ENCODE data around the gene CUL5.
"Not testable (repeated sequence)": the region's sequence is repeated elsewhere in the genome, so short reads cannot be mapped to it uniquely, and the experiment has no call there.

Gene CUL5

DNA sequence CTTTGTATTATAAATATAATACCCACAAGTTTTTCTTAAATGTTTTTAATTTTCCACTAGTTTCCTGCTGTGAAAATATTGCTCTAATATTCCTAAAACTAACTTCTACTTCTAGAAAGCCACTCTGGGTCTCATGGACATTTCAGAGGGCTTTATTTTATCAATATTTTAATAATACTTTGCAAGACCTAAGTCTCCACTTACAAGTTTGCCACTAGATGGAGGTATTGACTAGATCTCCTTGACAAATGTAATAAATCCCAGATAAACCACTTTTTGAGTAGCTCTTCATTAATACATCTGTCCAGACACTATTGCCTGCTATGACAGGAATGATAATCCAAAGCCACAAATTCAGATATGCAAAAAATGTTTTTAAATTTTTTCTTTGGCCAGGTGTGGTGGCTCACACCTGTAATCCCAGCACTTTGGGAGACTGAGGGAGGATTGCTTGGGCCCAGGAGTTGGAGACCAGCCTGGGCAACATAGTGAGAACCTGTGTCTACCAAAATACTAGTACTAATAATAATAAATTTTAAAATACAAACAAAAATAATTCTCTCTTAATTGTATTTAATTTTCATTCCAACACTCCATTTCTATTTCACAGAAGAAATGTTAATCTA is 109.2 kb downstream of the CUL5 start:
- DNase-seq = no peak

DNA sequence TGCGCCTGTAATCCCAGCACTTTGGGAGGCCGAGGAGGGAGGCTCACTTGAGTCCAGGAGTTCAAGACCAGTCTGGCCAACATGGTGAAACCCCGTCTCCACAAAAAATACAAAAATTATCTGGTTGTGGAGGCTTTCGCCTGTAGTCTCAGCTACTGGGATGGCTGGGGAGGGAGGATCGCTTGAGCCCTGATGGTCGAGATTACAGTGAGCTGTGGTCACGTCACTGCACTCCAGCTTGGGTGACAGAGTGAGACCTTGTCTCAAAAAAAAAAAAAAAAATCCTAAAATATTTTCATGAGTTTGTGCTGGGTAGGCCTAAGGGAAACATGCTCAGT is 112.2 kb downstream of the CUL5 start:
- DNase-seq = peak; percentile 3

DNA sequence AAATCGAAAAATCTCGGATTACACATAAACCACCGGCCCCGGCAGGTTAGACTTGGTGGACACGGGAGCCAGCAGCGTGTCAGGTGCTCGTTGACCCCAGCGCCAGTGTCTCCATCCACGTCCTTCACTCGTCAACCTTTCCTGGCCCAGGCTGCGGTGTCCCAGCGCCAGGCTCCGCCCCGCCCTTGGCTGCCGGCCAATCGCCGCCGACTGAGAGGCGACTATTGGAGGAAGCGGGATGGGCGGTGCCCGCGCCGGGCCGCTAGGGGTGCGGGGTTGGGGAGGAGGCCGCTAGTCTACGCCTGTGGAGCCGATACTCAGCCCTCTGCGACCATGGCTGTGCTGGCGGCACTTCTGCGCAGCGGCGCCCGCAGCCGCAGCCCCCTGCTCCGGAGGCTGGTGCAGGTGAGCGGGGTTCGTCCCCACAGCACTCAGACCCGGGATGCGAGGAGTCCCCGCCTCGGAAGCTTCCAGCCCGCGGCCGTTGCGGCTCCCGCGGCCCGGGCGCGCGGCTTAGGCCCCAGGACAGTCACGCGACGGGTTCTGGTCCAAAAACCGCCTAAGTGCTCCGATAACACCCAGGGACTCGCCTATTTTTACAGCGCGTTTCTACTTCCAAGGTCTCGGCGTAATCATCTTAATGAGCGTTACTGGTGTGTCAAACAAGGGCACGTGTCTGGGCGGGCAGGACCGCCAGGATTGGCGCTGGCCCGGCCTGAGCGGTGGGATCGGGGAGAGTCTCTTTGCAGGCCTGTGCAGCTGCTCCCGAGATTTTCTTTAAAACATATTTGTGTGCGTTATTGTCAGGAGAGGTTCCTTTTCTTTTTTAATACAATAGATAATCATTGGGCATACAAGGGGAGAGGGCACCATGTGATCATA is 112.8 kb downstream of the CUL5 start, which contains the start of gene ACAT1:
TSS of gene ACAT1 (plus strand) at position 294 of the 882 bp plus-strand sequence. CDS start at position 334, 40 bp downstream.
- peak; percentile 96 for DNase-seq

DNA sequence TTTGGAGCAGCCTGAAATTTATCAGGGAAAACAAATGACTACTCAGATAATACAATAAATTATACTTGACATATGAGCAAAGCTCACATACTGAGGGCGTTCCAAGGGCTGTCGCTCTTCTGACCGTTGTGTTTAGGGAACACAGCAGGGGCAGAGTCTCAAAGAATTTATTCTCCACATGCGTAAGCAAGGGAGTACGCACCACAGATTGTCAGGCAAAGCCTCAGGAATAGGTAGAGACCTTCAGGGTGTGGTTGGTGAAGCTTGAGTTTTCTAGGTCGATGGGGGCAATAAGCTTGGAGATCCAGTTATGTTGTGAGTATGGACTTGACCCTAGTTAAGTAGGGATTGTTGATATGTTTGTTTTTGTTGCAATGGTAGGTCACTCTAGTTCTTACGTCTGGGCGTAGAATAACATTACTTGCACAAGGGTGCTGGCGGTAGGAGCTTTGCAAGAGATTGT is 113.5 kb downstream of the CUL5 start:
- no peak for DNase-seq

DNA sequence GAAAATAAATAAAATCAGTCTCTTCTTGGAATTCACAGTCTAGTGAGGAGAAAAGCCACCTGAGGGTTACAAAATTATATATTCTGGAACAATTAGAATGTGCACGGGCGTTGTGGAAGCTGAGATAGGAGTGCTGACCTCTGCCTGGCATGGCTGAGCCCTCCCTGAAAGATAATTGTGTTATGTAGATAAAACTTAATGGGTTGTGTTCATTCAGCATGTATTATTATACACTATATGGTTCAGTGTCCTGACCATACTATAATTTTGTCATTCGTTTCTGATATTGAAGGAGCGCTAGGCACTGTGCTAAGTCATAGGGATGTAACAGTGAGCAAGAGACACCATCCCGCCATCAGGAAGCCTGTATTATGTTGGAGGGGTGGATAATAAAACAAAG is 116.4 kb downstream of the CUL5 start:
- no peak for DNase-seq

DNA sequence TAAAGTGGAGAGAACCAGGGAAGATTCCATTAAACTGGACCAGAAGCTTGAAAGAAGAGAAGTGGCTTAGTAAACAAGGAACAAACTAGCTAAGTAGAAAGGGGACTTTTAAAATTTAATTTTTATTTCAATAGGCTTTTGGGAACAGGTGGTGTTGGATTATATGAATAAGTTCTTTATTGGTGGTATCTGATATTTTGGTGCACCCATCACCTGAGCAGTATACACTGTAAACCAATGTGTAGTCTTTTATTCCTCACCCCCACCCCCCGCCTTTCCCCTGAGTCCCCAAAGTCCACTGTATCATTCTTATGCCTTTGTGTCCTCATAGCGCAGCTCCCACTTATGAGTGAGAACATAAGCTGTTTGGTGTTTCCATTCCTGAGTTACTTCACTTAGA is 120.1 kb downstream of the CUL5 start:
- no peak for DNase-seq

DNA sequence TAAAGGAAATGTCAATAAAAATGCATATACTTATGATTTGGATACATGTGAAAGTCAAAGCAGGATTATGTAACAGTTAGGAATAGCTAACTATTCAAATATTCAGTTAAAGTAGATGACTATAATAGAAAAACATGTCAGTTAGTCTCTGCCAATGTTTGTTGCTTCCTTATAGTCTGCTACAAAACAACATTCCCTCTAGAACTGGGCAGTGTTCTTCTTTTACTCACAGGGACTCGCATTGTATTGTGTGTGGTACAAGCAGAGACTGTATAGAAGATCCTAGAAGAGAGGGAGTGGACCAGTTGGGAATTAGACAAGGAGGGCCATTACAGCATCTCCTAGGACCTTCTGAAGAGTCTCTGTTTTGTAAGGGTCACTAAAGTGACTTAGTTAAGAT is 123.3 kb downstream of the CUL5 start:
- no peak for DNase-seq

DNA sequence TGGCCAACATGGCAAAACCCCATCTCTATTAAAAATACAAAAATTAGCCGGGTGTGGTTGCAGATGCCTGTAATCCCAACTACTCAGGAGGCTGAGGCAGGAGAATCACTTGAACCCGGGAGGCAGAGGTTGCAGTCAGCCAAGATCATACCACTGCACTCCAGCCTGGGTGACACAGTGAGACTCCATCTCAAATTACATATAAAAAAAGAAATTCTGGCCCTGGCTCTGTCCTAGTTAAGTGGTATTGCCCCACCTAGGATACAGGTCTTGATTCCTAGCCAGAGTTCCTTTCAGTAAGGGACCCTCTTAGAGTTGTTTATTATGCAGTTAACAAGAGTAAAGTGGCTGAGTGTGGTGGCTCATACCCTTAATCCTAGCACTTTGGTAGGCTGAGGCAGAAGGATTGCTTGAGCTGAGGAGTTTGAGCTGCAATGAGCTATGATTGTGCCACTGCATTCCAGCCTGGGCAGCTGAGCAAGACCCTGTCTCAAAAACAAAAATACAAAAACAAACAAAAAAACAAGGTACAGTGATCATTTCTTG is 124.4 kb downstream of the CUL5 start:
- DNase-seq = not testable (repeated sequence)

DNA sequence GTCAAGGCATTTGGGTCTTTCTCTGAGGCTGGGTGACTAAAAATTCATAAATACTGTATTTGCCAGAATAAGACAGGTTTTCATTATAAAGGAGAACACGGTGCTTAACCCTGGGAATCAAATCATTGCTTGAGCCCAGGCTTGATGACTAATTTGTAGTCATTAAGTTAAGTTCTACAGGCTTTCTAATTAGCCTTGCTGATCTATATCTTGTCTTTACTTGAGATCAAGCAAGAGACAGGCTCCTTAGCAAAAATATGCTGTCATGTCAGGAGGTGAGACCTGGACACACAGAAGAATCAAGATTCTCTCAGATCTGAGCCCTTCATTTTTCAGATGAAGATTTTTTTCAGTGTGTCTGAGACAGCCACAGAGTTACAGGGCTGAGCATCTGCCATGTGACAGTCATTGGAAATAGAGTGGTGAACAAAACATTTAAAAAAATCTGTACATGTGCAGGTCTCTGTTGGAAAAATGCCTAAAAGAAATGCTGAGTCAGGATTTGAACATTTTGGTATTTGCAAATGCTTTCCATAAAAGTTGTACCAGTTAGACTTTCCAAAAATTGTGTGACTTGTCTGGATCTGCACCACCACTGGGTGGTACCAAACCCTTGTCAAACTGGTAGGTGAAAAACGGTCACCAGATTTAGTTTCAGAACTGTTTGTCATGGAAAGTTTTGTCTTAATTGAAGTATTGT is 127.3 kb downstream of the CUL5 start:
- DNase-seq = no peak

DNA sequence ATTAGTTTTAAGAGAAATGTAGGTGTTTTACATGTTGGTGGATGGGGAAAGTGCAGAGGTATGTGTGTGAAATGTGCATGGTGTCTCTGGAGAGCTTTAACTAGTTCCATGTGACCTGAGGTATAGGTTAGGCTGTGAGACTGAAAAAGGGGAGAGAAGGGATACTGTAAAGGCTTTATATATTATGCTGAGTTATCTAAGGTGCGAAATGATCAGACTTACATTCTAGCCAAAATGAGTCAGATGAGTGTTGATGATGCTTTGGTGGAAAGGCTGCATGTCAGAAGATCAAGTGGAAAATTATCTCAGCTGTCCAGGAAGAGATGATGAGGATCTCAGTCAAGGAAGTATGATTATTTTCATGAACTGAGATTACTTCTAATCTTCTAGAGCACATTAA is 128.5 kb downstream of the CUL5 start:
- DNase-seq = no peak

DNA sequence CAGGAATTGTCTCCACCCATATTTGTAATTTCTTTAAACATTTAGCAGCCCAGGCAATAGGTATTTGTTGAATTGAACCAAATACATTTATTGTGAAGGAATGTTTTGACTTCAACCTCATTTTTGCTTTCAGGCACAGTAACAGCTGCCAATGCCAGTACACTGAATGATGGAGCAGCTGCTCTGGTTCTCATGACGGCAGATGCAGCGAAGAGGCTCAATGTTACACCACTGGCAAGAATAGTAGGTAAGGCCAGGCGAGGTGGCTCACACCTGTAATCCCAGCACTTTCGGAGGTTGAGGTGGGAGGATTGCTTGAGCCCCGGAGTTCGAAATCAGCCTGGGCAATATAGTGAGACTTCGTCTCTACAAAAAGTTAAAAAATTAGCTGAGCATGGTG is 133.6 kb downstream of the CUL5 start:
- no peak for DNase-seq

DNA sequence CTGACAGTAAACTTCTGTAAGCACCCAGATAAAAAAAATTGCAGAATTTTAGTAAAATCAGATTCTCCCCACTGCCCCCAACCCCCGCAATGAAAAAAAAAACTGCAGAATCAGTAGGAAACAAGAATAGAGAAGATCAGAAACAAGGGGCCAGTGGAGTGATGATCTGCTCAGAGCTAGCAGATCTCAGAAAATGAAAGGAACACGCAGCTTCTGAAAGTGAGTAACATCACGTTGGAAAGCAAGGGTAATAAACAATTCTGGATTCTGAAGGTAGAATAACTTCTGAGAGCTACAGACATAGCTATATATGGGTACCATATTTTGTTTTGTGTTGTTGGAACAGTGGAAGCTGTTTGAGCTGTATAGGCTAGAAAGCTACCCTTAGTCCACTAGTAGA is 135.9 kb downstream of the CUL5 start:
- no peak for DNase-seq

DNA sequence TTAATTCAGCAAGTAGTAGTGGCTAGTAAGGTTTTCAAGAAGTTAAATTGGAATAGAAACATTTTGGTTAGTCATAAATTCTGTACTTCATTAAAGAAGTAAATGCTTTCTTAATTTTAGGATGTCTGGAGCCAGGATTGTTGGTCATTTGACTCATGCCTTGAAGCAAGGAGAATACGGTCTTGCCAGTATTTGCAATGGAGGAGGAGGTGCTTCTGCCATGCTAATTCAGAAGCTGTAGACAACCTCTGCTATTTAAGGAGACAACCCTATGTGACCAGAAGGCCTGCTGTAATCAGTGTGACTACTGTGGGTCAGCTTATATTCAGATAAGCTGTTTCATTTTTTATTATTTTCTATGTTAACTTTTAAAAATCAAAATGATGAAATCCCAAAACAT is 138.5 kb downstream of the CUL5 start:
- DNase-seq = no peak

DNA sequence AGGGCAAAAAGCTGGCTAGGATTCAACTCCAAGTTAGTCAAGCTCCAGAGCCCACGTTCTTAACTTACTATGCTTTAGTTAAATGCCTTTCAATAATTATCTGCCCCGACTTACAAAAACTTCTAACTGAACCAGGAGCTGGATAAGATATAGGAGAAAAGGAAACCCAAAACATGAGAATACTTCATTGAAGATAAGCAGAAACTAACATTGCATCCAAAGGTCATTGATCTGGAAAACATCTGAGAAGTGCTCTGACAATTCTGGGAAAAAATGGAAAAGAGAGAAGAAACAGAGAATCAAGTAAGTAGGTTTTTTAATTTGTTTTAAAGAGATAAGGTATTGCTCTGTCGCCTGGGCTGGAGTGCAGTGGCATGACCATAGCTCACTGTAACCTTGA is 139.9 kb downstream of the CUL5 start:
- DNase-seq = no peak

DNA sequence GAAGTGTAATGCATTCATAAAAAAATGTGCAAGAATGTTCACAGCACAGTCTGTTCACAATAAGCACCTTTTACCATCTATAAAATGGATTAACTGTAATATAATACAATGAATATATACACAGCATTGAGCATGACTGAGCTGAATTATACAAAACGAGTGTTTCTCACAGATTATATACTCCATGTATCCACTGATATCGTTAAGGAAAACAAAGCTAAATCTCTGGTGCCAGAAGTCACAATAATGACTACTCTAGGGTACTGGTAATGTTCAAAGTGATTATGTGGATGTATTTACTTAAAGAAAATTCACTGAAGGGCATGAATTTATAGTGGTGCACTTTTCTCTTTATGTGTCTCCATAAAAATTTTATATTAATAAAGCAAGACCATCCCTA is 145.9 kb downstream of the CUL5 start:
- DNase-seq = no peak

Data from activated gamma-delta T cell treated with Interleukin-2 at 50 U/mL for 16 hours (primary cell).